Activated effector memory CD4-positive, alpha-beta T cell treated with Interleukin-2 at 50 U/mL for 16 hours (primary cell): ENCODE data around the gene TEX2.
"Not testable (repeated sequence)": the region's sequence is repeated elsewhere in the genome, so short reads cannot be mapped to it uniquely, and the experiment has no call there.

Experiments
- DNase-seq: peaks from one replicate; pipeline ENCODE4 v3.0.0-alpha.2; 2020

Gene TEX2

DNA sequence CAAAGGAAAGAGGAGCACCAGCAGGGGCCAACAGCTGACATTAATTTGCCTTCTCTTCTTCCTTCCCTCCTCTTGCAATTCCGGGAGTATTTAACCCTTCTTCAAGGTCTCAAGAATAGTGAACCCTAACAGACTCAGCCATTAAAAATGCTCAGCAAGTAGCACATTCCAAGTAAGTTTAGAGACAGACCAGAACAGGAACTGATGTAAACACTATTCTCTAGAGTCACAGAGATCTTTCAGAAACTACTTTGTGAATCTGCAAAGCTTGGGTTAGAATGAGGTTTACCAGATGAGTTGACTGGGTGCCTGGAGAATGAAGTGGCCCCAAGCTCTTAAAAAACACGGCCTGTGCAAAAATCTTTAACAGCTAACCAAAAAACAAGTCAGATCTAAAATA is 50.9 kb downstream of the TEX2 start:
- no peak for DNase-seq

DNA sequence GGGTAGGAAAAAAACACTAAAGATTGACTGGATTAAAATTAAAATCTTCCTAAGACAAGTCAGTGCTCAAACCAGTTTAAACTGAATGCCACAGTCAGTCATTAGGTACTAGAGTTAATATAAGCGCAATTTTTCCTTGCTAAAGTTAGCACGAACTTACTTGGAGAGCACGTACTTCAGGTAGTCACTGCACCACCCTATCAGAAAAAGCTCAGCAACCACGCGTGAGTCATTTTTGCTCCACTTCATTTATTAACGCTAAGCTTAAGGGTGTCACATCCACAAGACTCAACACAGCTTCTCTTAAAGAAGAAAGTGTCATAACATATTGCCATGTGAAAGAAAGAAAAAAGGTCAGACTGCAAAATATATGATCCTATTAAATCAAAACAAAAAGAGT is 53.1 kb downstream of the TEX2 start:
- DNase-seq = no peak

DNA sequence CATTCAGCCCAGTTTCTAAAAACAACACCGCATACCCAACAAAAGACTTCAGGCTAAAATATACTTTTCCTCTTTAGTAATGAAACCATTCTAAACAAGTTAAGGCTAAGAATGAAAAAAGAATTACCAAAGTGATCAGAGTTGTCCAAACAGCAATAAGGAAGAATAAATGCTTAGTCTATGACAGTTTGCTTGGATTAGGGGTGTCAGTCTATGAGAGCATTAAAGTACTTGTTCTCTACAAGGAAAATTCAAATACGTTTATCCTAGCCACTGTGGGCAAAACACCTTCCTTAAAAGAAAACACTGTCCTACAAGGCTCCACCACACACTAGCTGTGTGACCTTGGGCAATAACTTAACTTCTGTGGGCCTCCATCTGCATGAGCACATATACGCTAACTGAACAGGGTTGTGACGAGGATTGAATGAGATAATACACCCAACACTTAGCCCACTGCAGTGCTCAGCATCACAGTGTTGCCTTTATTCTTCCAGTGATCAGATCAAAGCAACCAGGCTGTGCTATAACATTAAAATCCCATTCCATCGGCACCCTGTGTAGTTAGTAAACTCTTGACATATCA is 53.6 kb downstream of the TEX2 start:
- DNase-seq = no peak

DNA sequence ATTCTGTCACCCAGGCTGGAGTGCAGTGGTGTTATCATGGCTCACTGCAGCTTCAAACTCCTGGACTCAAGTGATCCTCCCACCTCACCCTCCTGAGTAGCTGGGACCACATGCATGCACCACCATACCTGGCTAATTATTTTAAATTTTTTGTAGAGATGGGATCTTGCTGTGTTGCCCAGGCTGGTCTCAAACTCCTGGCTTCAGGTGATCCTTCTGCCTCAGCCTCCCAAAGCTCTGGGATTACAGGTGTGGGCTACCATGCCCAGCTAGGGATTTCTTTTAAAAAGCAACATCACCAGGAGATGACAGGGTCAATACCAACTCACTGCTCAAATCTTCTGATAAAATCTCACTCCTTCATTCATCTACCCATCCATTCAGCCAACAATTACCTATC is 54.4 kb downstream of the TEX2 start:
- DNase-seq = not testable (repeated sequence)

DNA sequence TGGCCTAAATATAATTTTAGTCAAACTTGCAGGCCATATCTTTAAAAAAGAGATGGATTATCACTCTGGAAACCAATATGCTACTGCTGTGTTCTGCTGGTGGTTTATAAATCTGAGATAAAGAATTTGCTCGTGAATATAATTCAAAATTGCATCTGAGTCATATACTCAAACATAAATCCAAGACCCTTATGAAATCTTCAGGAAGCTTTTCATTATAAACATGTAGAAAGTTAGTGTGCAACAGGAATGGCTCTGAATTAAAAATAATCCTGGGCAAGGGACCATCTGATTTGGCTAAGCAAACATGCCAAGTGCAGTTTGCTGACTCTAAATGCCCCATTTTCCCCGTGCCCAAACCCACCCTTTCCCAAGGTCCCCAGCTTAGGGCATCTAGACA is 57.3 kb downstream of the TEX2 start:
- no peak for DNase-seq

DNA sequence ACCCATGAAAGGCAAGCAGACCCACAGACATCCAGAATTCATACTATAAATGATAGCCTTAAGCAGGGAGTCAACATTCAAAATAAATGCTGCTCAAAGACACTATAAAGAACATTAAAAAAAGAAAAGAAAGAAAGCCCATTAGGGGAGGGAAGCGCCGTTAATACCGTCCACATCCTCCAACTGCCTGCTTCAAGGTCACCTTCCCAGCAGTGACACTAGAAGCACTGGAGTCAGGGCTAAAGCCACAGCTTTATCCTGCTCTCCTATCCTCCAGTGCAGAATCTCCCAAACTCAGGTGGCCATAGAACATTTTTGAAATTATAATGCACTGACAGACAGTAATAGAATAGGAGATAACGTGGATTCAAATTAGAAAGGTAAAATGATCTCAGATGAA is 59.4 kb downstream of the TEX2 start:
- no peak for DNase-seq

DNA sequence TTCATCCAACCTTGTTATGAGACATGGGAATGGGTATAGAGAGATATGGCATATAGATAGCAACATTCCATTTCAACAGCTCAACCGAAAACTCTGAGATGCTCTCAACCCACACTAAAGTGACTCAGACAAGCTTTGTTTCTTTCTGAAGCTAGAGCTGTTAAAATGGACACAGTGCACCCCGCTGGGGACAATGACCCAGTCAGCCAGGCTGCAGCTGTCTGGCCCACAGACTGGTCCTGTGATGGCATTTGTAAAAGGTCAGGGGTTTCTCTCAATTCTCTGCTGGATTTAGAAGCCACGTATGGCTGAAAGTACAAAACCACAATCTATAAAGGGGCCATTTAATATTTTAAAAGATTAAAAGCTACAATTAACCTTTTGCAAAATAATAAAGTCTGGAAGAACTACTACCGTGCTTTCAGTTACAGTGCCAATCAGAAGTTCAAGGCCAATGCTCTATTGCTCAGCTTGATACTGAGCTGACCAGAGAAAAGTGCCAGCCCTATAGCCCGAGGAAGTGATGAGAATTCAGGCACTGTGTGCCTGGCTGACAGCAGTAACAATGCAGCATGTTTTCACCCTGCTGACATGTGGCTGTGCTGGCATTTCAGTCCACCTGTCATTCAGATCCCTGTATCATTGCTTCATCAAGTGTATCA is 60.2 kb downstream of the TEX2 start:
- DNase-seq = no peak

DNA sequence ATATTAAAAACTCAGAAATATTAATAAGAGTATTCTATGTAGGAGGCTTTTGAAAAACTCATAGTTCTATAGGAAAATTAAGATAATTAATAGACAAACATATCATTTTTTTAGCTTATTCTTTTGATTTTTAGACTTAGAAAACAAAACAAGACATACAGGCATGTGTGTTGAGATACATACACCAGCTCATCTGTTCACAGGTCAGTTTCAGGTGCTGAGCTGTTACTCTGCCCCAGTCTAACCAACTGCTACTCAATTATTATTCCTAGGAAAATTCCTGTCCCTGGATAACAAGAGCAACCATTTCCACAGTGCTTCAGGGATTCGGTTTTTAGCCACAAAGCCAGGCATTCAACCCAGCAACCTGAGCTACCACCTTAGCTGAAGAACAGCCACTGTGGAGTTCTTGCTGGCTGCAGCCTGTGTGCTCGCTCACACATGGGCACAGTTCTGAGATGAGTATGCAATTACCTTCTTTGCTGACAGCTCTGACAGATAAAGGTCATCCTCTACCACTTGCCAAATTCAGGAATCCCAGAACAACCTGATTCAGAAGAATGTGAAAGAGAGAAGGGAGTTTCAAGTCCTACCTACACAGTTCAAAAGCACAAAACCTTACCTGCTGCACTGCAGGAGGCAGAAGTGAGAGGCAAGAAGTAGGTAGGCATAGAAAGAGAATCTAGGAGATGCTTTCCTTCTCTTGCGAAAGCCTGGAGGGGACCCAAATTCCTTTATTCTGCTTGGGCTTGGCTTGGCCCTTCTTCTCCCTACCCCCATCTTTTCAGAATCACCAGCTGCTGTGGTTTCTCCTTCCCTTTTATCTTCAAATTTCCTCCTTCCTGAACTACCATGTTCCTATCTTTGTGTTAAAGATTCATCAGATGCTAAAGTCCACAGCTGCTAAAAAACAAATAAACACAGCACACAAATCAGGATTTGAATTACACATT is 62.7 kb downstream of the TEX2 start:
- DNase-seq = no peak

DNA sequence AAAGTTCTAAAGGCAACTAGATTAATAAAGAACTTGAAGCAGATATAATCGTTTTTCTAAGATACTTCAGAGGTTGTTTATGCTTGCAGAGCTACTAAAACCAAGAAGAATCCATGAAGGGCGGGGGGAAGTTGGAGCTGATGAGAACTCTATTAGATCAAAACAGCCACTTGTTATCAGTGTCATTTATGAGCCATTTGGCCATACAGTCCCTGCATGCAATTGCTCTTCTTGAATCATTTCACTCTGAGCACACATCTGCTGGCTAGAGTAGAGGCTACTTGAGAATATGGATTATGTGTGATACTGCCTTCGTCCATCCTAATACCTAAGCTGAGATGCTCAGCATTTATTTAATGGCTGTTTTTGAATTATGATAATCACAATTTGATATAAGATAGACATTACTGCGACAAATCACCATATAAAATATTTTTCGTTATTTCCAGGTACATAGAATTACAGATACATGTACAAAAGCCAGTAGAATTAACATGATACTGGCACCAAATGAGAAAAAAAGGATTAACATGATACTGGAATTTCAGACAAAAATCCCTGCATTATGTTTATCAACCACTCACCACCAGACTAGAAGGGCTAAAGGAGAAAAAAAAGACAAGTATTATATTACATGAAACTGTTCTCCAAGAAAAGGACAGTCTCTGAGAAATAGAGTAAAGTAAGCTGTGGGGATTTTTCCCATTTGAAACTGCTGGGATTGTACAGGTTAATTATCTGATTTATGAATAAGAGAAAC is 64.5 kb downstream of the TEX2 start:
- no peak for DNase-seq

DNA sequence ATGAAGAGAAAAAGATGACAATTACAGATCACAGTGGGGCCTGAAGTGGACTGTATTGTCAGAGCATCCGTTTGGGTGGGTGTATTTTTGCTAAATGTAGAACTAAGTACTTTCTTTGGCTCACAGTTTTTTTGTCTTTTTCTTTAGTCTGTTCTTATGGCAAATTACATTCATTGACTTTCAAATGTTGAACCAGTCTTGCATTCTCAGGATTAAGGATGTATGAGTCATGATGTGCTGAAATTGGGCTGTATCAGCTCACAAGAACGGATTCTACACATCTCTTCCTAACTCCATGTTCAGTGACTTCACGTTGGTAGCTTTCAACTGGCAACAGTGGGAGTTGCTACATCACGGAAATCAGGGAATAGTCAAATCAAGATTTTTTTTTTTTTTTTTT is 66.5 kb downstream of the TEX2 start:
- no peak for DNase-seq

DNA sequence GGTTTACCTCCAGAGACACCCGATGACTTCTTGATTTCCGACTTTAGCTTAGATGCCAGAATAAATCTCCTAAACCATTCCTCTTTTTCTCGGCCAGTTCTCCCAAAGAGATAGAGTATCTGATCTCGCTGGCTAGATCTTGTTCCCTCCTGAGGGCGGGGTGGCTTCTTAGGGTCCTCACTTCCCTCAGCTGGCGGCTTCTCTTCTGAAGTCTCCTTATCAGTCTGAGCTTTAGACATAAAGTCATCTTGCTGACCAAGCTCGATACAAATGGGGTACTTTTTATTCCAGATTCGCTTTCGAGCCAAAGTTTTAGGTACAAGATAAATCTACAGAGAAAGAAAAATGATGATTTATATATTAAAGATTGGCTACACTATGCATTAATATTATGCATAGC is 69.5 kb downstream of the TEX2 start:
- no peak for DNase-seq

DNA sequence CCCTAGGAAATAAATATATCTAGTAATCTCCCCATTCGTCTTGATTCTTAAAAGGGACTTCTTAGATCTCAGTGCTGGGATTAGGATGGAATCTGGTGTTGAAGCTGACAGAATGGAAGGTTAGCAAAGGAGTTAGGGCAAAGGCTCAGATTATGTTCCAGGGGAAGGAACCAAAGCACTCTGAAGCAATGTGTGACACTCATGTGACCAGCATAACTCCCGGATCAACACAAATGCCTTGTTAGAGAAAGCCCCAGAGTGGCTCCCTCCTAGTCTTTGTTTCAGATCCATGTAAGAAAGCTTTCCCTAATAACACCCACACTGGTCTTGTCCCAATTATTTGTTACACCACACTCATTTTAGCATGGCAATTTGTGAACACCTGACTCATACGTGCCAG is 70.5 kb downstream of the TEX2 start:
- no peak for DNase-seq

DNA sequence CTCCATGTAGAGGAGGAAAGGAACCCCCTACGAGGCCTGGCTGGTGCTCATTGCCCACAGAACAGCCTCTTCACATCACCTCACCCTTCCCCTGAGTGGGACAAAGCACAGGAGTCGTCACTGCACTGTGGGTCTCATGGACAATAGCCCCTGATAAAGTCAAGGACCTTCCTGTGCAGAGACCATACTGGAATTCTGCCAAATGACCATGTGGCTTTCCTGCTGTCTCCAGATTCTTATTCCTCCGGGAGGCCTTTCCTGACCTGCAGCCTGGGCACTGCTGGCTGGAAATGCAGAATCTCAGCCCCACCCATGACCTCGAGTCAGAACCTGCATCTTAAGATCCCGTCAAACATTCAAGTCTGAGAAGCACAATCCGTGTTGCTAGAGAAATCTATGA is 72.6 kb downstream of the TEX2 start:
- no peak for DNase-seq

DNA sequence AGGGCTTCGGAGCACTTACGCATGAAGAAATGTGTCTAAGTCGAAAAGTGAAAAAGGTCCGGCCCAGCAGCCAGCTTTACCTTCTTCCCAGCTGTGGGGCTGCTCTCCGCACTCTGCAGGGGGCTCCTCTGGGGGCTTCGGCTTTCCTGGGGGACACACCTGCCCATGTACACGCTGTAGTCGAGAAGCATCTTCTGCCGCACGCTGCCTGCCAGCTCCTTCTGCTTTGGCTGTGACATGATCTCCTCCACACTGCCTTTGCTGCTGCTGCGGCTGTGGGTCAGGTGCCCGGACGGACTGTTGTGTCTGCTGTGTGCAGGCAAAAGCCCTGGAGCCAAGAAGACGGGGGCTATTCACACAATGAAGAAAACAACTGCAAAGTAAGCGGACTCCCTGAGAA is 75.0 kb downstream of the TEX2 start:
- DNase-seq = no peak

DNA sequence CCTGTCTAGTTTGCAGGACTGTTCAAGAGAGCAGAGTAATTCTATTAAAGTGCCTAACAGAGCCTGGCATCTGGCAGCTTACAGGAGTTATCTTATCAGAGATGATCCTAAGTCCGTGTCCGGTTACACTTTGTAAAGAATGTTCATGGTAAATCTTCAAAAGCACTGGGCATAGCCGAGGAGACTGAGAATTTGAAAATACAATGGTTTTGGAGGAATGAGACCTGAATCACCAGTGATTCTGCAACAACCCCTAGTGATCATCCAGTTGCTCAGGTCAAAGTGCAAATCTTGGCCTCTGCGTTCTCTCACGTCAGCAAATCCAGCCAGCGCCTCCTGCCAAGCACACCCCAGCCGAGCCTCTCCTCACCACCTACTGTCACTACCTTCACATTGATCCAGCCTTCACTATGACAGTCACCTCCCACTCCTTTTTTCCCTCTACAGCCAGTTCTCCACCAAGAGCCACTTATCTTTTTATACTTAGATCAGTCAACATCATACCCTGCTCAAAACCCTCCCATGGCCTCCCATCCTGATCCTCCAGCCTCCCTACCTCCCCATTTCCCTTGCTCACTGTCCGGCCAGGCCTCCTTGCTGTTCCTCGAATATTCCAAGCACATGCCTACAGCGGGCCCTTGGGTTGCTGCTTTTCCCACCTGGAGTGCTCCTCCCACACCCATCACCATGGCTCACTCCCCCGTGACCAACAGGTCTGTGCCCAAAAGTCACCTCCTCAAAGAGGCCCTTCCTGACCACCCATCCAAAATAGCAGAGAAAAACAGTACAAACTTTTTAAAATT is 75.8 kb downstream of the TEX2 start:
- no peak for DNase-seq

DNA sequence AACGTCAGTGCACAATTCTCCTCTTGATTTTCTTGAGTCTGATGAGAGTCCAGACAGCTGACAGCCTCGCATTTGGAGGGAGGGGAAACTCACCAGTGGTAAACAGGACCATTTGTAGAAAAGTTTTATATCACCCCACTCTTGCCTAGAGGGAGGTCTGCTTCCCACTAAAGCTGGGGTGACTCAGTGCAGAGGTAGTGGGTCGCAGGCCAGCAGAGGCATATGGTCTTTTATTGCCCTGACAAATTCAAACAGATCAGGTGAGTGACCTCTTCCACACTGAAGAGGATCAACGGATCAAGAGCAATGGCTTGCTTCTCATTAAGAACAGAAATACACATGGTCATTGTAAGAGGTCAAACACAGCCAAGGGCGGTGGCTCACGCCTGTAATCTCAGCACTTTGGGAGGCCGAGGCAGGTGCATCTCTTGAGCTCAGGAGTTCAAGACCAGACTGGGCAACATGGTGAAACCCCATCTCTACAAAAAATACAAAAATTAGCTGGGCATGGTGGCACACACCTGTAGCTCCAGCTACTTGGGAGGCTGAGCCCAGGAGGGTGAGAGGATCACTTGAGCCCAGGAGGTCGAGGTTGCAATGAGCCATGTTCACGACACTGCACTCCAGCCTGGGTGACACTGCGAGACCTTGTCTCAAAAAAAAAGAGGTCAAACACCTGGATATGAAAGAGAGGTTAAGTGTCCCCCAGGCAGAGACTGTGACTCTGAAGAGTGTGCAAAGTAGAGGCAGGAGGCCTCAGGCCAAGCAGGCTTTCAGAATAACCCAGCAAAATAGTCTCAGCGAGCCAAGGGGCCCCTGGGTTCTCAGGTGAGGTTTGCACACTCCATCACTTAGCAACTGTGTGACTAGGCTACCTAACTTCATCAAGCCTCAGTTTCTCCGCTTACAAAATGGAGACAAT is 76.6 kb downstream of the TEX2 start:
- DNase-seq = no peak

DNA sequence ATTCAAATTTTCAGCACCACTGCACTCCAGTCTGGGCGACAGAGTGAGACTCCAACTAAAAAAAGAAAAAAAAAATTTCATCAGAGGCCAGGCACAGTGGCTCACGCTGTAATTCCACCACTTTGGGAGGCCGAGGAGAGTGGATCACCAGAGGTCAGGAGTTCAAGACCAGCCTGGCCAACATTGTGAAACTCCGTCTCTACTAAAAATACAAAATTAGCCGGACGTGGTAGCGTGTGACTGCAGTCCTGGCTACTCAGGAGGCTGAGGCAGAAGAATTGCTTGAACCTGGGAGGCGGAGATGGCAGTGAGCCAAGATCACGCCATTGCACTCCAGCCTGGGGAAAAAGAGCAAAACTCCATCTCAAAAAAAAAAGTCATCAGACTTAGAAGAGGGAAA is 77.5 kb downstream of the TEX2 start:
- not testable (repeated sequence) for DNase-seq

DNA sequence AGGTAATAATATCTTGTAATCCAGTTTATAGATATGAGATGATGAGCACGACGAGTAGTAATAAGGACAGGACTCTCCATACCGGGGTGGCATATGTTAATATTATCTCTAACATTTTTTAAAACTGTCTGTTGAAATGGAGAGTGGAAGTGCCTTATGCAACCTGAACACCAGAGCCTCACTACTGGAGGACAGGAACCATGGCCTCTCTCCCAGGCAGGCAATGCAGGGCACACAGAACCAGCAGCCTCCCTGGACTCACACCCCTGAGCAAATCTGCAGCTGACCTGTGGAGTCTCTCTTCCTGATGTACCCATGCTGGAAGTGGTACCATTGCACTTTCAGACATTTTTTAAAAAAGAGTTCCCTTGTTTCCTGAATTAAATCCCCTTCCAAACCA is 78.0 kb downstream of the TEX2 start:
- DNase-seq = no peak

DNA sequence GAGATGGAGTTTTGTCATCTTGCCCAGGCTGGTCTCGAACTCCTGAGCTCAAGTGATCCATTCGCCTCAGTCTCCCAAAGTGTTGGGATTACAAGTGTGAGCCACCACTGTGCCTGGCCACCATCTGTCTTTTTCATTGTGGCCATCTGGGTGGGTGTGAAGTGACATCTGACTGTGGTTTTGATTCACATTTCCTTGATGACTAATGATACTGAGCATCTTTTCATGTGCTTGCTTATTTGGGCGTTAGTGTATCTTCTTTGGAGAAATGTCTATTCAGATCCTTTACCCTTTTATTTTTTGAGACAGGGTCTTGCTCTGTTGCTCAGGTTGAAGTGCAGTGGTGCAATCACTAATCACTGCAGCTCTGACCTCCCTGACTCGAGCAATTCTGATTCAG is 79.2 kb downstream of the TEX2 start:
- DNase-seq = no peak

DNA sequence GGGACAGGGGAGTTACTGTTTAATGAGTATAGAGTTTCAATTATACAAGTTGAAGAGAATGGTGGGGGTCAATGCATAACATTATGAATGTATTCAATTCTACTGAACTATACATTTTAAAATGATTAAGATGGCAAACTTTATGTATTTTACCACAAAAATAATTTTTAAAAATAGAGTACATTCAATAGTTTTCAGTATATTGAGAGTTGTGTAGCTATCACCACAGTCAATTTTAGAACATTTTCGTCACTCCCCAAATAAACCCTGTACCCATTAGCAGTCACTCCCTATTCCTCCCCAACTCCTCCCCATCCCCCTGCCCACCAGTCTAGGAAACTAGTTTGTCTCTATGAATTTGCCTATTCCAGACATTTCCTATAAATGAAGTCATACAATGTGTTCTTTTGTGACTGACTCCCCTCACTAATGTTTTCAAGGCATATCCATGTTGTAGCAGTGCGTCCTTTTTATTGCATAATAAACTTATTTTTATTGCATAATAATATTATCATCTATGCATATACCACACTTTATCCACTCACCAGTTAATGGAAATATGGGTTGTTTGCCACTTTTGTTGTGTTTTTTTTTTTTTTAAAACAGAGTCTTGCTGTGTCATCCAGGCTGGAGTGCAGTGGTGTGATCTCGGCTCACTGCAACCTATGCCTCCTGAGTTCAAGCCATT is 80.6 kb downstream of the TEX2 start:
- DNase-seq = no peak
